ENCODE data around the gene NOS3. TPM values are rescaled to one million over a fixed set of nuclear protein-coding genes. Genes with fewer than 3 reads are reported as not detected.

Gene NOS3
- polyA plus RNA-seq, 3 donors, result 0.26 to 0.72 (median 0.39) TPM

GRCh38 chr7:151051108-151051507 is 60.3 kb downstream of the NOS3 start:
- Mint-ChIP-seq H3K4me1 (peaks cover 12% of the 10 kb centered on the region), H3K36me3 (peaks cover 14 to 20% of the 10 kb centered on the region in 2 donors)
- DNase-seq, result peak; percentile 33 to 50 (median 36)

GRCh38 chr7:151053096-151053495 is 62.3 kb downstream of the NOS3 start:
- H3K27me3 Mint-ChIP-seq (ENCODE audit: low read depth in 3 of 3), result peaks cover 8 to 23% (median 11%) of the 10 kb centered on the region in 3 donors
- Histone ChIP-seq H3K4me3 (replicated peaks in 1 of 3; ENCODE audit: low read depth in 2 of 3, low read length in 3 of 3) (peak overlapping the region in 1 of 3 experiments; percentile 49), H3K27me3 (ENCODE audit: control insufficient read depth in 2 of 2, insufficient read depth in 2 of 2, low read length in 2 of 2) (peaks cover 0 to 11% of the 10 kb centered on the region in 2 donors), H3K79me2 (ENCODE audit: insufficient read depth, low read length) (peaks cover 9% of the 10 kb centered on the region), H4K20me1 (ENCODE audit: insufficient read depth, low read length) (no peaks in the 10 kb centered on the region), H3K4me1 (ENCODE audit: control insufficient read depth in 1 of 2, insufficient read depth in 2 of 2, low read length in 2 of 2) (peaks cover 22 to 38% of the 10 kb centered on the region in 2 donors), H3K27ac (ENCODE audit: low read depth in 1 of 2, low read length in 2 of 2) (peak overlapping the region in 1 of 2 donors; percentile 65), H3K4me2 (replicated peaks; ENCODE audit: extremely low read depth, low read length, poor library complexity, severe bottlenecking) (peak overlapping the region; percentile 39), H3K9ac (ENCODE audit: insufficient read depth, low read length, poor library complexity, severe bottlenecking) (peak overlapping the region; percentile 36), H2AFZ (ENCODE audit: insufficient read depth, low read depth, low read length, poor library complexity, severe bottlenecking) (peak overlapping the region; percentile 59), H3K9me3 (replicated peaks in 1 of 2; ENCODE audit: control insufficient read depth in 1 of 2, insufficient read depth in 1 of 2, low read length in 2 of 2) (no peaks in the 10 kb centered on the region), H3K36me3 (replicated peaks in 1 of 2; ENCODE audit: control insufficient read depth in 1 of 2, insufficient read depth in 2 of 2, low read length in 2 of 2) (no peaks in the 10 kb centered on the region)
- peaks cover 14 to 20% of the 10 kb centered on the region in 2 donors for H3K36me3 Mint-ChIP-seq
- TF ChIP-seq CTCF (IDR thresholded peaks at IDR 0.05), result no peak
- H3K4me3 Mint-ChIP-seq, result peak overlapping the region in 1 of 2 donors; percentile 62
- intact Hi-C loops (cut with micrococcal nuclease), result no loop called here
- no peaks in the 10 kb centered on the region for H3K9me3 Mint-ChIP-seq
- no CpG with 5 or more reads among the region's 4 CpGs for WGBS (ENCODE audit: insufficient coverage)
- H3K27ac Mint-ChIP-seq, result peak overlapping the region in 5 of 7 donors; percentile 25 to 79 (median 66)
- peaks cover 24% of the 10 kb centered on the region for H3K4me1 Mint-ChIP-seq
- DNase-seq, result peak in 2 of 3 donors; percentile 14 to 21

More at GRCh38 chr7:151051108-151051507, 60.3 kb downstream of the NOS3 start:
- TF ChIP-seq CTCF (IDR thresholded peaks at IDR 0.05), result no peak
- Histone ChIP-seq H3K36me3 (replicated peaks in 1 of 2; ENCODE audit: control insufficient read depth in 1 of 2, insufficient read depth in 2 of 2, low read length in 2 of 2) (no peaks in the 10 kb centered on the region), H3K9ac (ENCODE audit: insufficient read depth, low read length, poor library complexity, severe bottlenecking) (no peak overlapping the region), H3K4me2 (replicated peaks; ENCODE audit: extremely low read depth, low read length, poor library complexity, severe bottlenecking) (peak overlapping the region; percentile 19), H3K4me3 (replicated peaks in 1 of 3; ENCODE audit: low read depth in 2 of 3, low read length in 3 of 3) (no peak overlapping the region), H3K27ac (ENCODE audit: low read depth in 1 of 2, low read length in 2 of 2) (no peak overlapping the region), H3K4me1 (ENCODE audit: control insufficient read depth in 1 of 2, insufficient read depth in 2 of 2, low read length in 2 of 2) (peaks cover 13 to 24% of the 10 kb centered on the region in 2 donors), H3K79me2 (ENCODE audit: insufficient read depth, low read length) (no peaks in the 10 kb centered on the region), H3K27me3 (ENCODE audit: control insufficient read depth in 2 of 2, insufficient read depth in 2 of 2, low read length in 2 of 2) (peaks cover 0 to 11% of the 10 kb centered on the region in 2 donors), H4K20me1 (ENCODE audit: insufficient read depth, low read length) (no peaks in the 10 kb centered on the region), H2AFZ (ENCODE audit: insufficient read depth, low read depth, low read length, poor library complexity, severe bottlenecking) (no peak overlapping the region), H3K9me3 (replicated peaks in 1 of 2; ENCODE audit: control insufficient read depth in 1 of 2, insufficient read depth in 1 of 2, low read length in 2 of 2) (no peaks in the 10 kb centered on the region)
- WGBS (ENCODE audit: insufficient coverage), result under 1% methylated on average over 48 of the region's 50 CpGs
- H3K4me3 Mint-ChIP-seq, result no peak overlapping the region
- intact Hi-C loops (cut with micrococcal nuclease), result no loop called here
- no peak overlapping the region for H3K27ac Mint-ChIP-seq
- peaks cover 0 to 2% (median 0%) of the 10 kb centered on the region in 7 donors for H3K9me3 Mint-ChIP-seq
- H3K27me3 Mint-ChIP-seq (ENCODE audit: low read depth in 3 of 3), result peaks cover 9 to 23% (median 11%) of the 10 kb centered on the region in 3 donors

All from CD14-positive monocyte (primary cell).